ENCODE data around the gene CUX1. TPM values are rescaled to one million over a fixed set of nuclear protein-coding genes. Genes with fewer than 3 reads are reported as not detected.
"Not testable (repeated sequence)": the region's sequence is repeated elsewhere in the genome, so short reads cannot be mapped to it uniquely, and the experiment has no call there.

Gene CUX1
- total and polyA plus RNA-seq, 2 donors = 59.7 to 63.5 TPM

- no peak for DNase-seq (ENCODE audit: extremely low spot score)
Observed at GRCh38 chr7:101783381-101784181, 33.8 kb upstream of the CUX1 start.

GRCh38 chr7:101784292-101785127 is 32.9 kb upstream of the CUX1 start:
- Histone ChIP-seq H3K36me3 (ENCODE audit: insufficient read depth) (no peaks in the 10 kb centered on the region), H3K27ac (ENCODE audit: low read depth) (no peak overlapping the region), H3K4me3 (ENCODE audit: low read depth, low read length) (no peak overlapping the region), H3K4me1 (ENCODE audit: insufficient read depth) (no peaks in the 10 kb centered on the region)
- 48% methylated on average over 21 of the region's 21 CpGs for WGBS
- DNase-seq (ENCODE audit: extremely low spot score) = no peak

More at GRCh38 chr7:101783381-101784181, 33.8 kb upstream of the CUX1 start:
- Histone ChIP-seq H3K27ac (ENCODE audit: low read depth) (no peak overlapping the region), H3K36me3 (ENCODE audit: insufficient read depth) (no peaks in the 10 kb centered on the region), H3K4me3 (ENCODE audit: low read depth, low read length) (no peak overlapping the region), H3K4me1 (ENCODE audit: insufficient read depth) (no peaks in the 10 kb centered on the region)
- WGBS = 61% methylated on average over 10 of the region's 10 CpGs

- no peaks in the 10 kb centered on the region for H3K36me3 ChIP-seq (ENCODE audit: insufficient read depth)
- H3K4me3 ChIP-seq (ENCODE audit: low read depth, low read length) = no peak overlapping the region
- no peak for DNase-seq (ENCODE audit: extremely low spot score)
- H3K27ac ChIP-seq (ENCODE audit: low read depth) = no peak overlapping the region
- 100% methylated on average over 1 of the region's 1 CpG for WGBS
- H3K4me1 ChIP-seq (ENCODE audit: insufficient read depth) = no peaks in the 10 kb centered on the region
Observed at GRCh38 chr7:101787864-101788263, 29.6 kb upstream of the CUX1 start.

DNA sequence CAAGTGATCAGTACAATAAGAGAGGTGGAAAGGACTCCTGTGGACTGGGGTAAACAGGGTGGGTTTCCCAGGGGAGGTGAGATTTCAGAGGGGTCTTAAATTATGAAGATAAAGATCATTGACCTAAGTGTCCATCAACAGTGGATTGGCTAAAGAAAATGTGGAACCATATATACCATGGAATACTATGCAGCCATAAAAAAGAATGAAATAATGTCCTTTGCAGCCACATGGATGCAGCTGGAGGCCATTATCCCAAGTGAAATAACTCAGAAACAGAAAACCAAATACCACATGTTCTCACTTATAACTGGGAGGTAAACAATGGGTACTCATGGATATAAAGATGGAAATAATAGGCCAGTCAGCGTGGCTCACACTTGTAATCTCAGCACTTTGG is 28.9 kb upstream of the CUX1 start:
- no peak for DNase-seq (ENCODE audit: extremely low spot score)
- Histone ChIP-seq H3K27ac (ENCODE audit: low read depth) (no peak overlapping the region), H3K4me1 (ENCODE audit: insufficient read depth) (no peaks in the 10 kb centered on the region), H3K36me3 (ENCODE audit: insufficient read depth) (no peaks in the 10 kb centered on the region), H3K4me3 (ENCODE audit: low read depth, low read length) (no peak overlapping the region)
- WGBS = 51% methylated on average over 1 of the region's 1 CpG

- Histone ChIP-seq H3K36me3 (ENCODE audit: insufficient read depth) (no peaks in the 10 kb centered on the region), H3K4me1 (ENCODE audit: insufficient read depth) (no peaks in the 10 kb centered on the region), H3K27ac (ENCODE audit: low read depth) (no peak overlapping the region), H3K4me3 (ENCODE audit: low read depth, low read length) (no peak overlapping the region)
- DNase-seq (ENCODE audit: extremely low spot score) = no peak
- 89% methylated on average over 10 of the region's 10 CpGs for WGBS
Observed at GRCh38 chr7:101790566-101791293, 26.7 kb upstream of the CUX1 start.

DNA sequence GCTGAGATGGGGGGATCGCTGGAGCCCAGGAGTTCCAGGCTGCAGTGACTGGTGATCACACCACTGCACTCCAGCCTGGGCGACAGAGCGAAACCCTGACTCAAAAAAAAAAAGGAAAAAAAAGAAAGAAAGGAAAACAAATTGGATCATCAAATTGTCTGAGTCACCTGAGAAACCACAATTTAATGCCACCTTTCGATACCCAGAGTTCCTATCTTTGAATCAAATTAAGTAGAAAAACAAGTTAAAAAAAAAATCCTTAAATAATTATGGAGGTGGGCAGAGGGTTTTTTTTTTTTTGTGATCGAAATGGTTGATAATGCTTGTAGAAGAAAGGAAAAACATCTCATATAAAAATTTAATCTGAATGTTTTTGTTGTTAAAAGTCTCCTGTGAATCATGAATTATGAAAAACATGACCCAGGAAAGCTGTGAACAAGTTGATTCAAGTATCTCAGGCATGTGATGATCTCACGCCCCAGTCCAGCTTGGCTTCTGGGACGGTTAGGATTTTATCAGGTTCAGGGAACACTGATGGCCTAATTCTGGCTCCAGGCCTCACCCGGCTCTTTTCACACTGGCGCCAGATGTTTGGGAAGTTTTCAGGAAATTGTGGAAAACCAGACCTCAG is 25.3 kb upstream of the CUX1 start:
- no peaks in the 10 kb centered on the region for H3K4me1 ChIP-seq (ENCODE audit: insufficient read depth)
- no peaks in the 10 kb centered on the region for H3K36me3 ChIP-seq (ENCODE audit: insufficient read depth)
- no peak overlapping the region for H3K4me3 ChIP-seq (ENCODE audit: low read depth, low read length)
- H3K27ac ChIP-seq (ENCODE audit: low read depth) = no peak overlapping the region
- 59% methylated on average over 9 of the region's 9 CpGs for WGBS
- no peak for DNase-seq (ENCODE audit: extremely low spot score)

GRCh38 chr7:101792682-101793071 is 24.7 kb upstream of the CUX1 start:
- 94% methylated on average over 4 of the region's 4 CpGs for WGBS
- H3K27ac ChIP-seq (ENCODE audit: low read depth); DNase-seq (ENCODE audit: extremely low spot score): not testable (repeated sequence)

GRCh38 chr7:101795461-101795860 is 22.0 kb upstream of the CUX1 start:
- no peak for DNase-seq (ENCODE audit: extremely low spot score)
- H3K27ac ChIP-seq (ENCODE audit: low read depth) = no peak overlapping the region
- WGBS = 97% methylated on average over 5 of the region's 5 CpGs
- H3K4me3 ChIP-seq (ENCODE audit: low read depth, low read length) = no peak overlapping the region
- H3K36me3 ChIP-seq (ENCODE audit: insufficient read depth) = no peaks in the 10 kb centered on the region
- H3K4me1 ChIP-seq (ENCODE audit: insufficient read depth) = no peaks in the 10 kb centered on the region

More at GRCh38 chr7:101792682-101793071, 24.7 kb upstream of the CUX1 start:
- not testable (repeated sequence) for H3K4me3 ChIP-seq (ENCODE audit: low read depth, low read length); H3K36me3 ChIP-seq (ENCODE audit: insufficient read depth); H3K4me1 ChIP-seq (ENCODE audit: insufficient read depth)

- not testable (repeated sequence) for H3K36me3 ChIP-seq (ENCODE audit: insufficient read depth); DNase-seq (ENCODE audit: extremely low spot score); H3K27ac ChIP-seq (ENCODE audit: low read depth); H3K4me3 ChIP-seq (ENCODE audit: low read depth, low read length); H3K4me1 ChIP-seq (ENCODE audit: insufficient read depth)
- WGBS = 90% methylated on average over 10 of the region's 10 CpGs
Observed at GRCh38 chr7:101798173-101798572, 19.3 kb upstream of the CUX1 start.

DNA sequence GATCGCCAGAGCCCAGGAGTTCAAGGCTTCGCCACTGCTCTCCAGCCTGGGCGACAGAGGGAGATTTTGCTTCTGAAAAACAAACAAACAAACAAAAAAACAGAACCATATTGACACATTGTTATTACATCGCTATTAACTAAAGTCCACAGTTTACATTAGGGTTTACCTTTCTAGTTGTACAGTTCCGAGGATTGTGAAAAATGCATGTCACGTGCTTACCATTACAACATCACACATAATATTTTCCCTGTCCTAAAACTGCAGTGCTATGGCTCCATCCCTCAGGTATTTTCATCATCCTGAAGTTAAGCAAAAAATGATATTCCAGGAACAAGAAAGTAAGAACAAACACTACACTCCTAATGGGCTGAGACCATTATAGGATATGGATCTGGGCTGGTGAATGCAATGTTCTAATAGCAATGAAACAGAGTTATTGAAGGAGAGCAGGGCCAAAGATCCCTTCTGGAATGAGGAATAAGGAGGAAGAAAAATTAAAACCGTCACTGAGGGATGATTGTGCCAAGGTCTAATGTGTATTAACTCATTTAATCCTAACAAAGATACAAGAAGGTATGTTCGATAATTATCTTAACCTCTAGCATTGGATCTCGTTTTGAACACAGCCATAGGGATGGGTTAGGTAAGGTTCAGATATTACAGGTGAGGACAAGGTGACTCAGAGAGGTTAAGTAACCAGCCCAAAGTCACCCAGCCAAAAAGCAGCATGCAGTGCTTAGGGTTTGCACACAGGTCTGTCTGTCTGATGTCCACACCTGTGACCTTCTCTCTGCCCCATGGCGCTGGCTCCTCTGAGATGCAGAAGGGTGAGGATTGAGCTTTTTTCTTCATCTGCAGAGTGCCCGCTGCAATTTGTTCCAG is 14.0 kb upstream of the CUX1 start:
- Histone ChIP-seq H3K4me3 (ENCODE audit: low read depth, low read length) (no peak overlapping the region), H3K27ac (ENCODE audit: low read depth) (no peak overlapping the region), H3K36me3 (ENCODE audit: insufficient read depth) (no peaks in the 10 kb centered on the region), H3K4me1 (ENCODE audit: insufficient read depth) (no peaks in the 10 kb centered on the region)
- no peak for DNase-seq (ENCODE audit: extremely low spot score)
- 66% methylated on average over 11 of the region's 11 CpGs for WGBS

DNA sequence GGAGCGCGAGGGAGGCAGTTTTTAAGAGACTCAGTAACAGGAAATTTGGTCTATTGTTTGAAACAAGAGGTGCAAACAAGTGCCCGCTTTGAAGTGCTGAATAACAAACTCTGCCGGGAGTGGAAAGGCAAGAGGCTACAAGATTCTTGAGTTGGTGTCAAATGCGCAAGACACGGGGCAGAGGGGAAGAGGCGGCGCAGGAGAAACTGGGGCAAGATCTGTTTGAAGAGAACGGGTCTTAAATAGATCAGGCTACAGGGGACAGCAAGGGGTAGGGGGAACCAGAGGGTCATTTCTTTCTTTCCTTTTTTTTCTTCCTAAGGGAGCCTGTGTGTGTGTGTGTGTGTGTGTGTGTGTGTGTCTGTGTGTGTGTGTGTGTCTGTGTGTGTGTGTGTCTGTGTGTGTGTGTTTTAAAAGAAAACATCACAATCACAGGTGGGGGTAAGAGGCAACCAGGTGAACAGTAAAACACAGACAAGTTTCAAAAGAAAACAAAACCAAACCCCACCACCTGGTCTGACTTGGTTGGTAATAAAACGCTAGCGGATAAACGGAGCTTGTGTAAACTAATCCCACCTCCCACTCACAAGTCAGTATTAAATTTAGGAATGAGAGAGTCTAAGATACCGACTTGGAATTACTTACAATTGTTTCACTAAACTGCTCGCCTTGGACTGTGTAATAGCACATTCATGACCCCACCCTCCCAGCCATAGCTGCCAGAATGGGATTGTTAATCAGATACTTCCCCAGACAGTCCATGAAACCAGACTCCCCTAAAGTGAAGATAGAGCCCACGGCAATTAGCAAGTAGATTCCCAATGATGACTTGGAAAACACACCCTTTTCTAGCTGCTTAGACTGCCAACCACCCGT is 13.1 kb upstream of the CUX1 start:
- 11% methylated on average over 16 of the region's 16 CpGs for WGBS

DNA sequence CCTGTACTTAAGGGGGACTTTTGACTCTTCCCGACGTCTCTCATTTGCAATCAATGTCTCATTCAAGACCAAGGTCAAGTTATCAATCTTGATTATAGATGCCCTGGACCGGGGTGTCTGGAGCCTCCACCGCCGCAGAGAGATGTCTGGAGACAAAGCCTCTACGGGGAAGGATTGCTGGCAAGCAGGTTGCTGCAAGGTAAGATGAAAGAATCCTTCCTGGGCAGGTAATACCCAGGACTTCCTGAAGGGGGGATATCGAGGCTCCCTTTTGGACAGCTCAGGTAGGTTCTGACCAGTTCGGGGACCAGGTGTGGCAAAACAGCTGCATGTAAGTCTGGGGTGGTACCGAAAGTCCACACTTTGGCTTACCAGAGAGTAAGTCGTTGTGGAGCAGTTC is 12.5 kb upstream of the CUX1 start:
- H3K27ac ChIP-seq (ENCODE audit: low read depth) = no peak overlapping the region
- WGBS = 27% methylated on average over 10 of the region's 10 CpGs
- H3K4me3 ChIP-seq (ENCODE audit: low read depth, low read length) = no peak overlapping the region
- no peak for DNase-seq (ENCODE audit: extremely low spot score)
- no peaks in the 10 kb centered on the region for H3K36me3 ChIP-seq (ENCODE audit: insufficient read depth)
- H3K4me1 ChIP-seq (ENCODE audit: insufficient read depth) = no peaks in the 10 kb centered on the region

More for the DNA sequence above, 13.1 kb upstream of the CUX1 start:
- Histone ChIP-seq H3K4me1 (ENCODE audit: insufficient read depth) (no peaks in the 10 kb centered on the region), H3K27ac (ENCODE audit: low read depth) (no peak overlapping the region), H3K36me3 (ENCODE audit: insufficient read depth) (no peaks in the 10 kb centered on the region), H3K4me3 (ENCODE audit: low read depth, low read length) (no peak overlapping the region)
- DNase-seq (ENCODE audit: extremely low spot score) = no peak

All from urinary bladder (tissue), 4 donors.